ENCODE results near the gene WIPI1. TPM values are rescaled to one million over a fixed set of nuclear protein-coding genes. Genes with fewer than 3 reads are reported as not detected.
A peak's percentile ranks its signal among the peaks of the same experiment; 100 is the strongest.

The WIPI1 gene
- total and polyA plus RNA-seq, 2 of the 13 experiments (the other 11 are each of a cell fraction or from before 2014, with no cell fraction given) = 29.4 to 141 TPM

- TF ChIP-seq ZBTB49 (CRISPR knock-in tag; IDR thresholded peaks at IDR 0.05; ENCODE audit: borderline replicate concordance) (no peak), ZBED4 (CRISPR knock-in tag; IDR thresholded peaks at IDR 0.05; ENCODE audit: borderline replicate concordance) (peak; percentile 48; the same call in 1 of the 2 replicates), KDM5A (IDR thresholded peaks at IDR 0.05; ENCODE audit: borderline replicate concordance, low read length) (no peak), ZFP36L1 (CRISPR knock-in tag; IDR thresholded peaks at IDR 0.05) (no peak; the same call in 1 of the 2 replicates), ZNF329 (CRISPR knock-in tag; IDR thresholded peaks at IDR 0.05; ENCODE audit: low read depth) (no peak), IRX3 (CRISPR knock-in tag; IDR thresholded peaks at IDR 0.05; ENCODE audit: borderline replicate concordance, low read depth) (no peak), NAIF1 (CRISPR knock-in tag; IDR thresholded peaks at IDR 0.05; ENCODE audit: borderline replicate concordance) (no peak), CBX2 (IDR thresholded peaks at IDR 0.05; ENCODE audit: low read depth, low read length) (no peak), CBX2 (CRISPR knock-in tag; IDR thresholded peaks at IDR 0.05; ENCODE audit: low read depth) (no peak), ZNF484 (CRISPR knock-in tag; IDR thresholded peaks at IDR 0.05; ENCODE audit: borderline replicate concordance, low read depth) (no peak), TCF7L2 (IDR thresholded peaks at IDR 0.05; ENCODE audit: low read depth, low read length) (no peak)
- TF ChIP-seq, protein P1, sequence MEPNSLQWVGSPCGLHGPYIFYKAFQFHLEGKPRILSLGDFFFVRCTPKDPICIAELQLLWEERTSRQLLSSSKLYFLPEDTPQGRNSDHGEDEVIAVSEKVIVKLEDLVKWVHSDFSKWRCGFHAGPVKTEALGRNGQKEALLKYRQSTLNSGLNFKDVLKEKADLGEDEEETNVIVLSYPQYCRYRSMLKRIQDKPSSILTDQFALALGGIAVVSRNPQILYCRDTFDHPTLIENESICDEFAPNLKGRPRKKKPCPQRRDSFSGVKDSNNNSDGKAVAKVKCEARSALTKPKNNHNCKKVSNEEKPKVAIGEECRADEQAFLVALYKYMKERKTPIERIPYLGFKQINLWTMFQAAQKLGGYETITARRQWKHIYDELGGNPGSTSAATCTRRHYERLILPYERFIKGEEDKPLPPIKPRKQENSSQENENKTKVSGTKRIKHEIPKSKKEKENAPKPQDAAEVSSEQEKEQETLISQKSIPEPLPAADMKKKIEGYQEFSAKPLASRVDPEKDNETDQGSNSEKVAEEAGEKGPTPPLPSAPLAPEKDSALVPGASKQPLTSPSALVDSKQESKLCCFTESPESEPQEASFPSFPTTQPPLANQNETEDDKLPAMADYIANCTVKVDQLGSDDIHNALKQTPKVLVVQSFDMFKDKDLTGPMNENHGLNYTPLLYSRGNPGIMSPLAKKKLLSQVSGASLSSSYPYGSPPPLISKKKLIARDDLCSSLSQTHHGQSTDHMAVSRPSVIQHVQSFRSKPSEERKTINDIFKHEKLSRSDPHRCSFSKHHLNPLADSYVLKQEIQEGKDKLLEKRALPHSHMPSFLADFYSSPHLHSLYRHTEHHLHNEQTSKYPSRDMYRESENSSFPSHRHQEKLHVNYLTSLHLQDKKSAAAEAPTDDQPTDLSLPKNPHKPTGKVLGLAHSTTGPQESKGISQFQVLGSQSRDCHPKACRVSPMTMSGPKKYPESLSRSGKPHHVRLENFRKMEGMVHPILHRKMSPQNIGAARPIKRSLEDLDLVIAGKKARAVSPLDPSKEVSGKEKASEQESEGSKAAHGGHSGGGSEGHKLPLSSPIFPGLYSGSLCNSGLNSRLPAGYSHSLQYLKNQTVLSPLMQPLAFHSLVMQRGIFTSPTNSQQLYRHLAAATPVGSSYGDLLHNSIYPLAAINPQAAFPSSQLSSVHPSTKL (CRISPR knock-in tag; IDR thresholded peaks at IDR 0.05) = peak; percentile 87
- TF ChIP-seq, protein P2, sequence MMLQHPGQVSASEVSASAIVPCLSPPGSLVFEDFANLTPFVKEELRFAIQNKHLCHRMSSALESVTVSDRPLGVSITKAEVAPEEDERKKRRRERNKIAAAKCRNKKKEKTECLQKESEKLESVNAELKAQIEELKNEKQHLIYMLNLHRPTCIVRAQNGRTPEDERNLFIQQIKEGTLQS (CRISPR knock-in tag; IDR thresholded peaks at IDR 0.05) = no peak
- TF ChIP-seq, protein P3, sequence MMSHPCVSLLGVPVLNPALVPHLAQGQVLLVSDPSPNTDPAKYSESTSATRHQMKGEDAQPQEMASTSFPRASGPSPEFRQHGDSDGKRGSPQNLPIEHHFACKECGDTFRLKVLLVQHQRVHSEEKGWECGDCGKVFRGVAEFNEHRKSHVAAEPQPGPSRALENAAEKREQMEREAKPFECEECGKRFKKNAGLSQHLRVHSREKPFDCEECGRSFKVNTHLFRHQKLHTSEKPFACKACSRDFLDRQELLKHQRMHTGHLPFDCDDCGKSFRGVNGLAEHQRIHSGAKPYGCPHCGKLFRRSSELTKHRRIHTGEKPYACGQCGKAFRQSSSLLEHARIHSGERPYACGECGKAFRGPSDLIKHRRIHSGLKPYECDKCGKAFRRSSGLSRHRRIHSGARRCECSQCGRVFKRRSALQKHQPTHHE (CRISPR knock-in tag; IDR thresholded peaks at IDR 0.05; ENCODE audit: borderline replicate concordance) = no peak
These were observed 65.6 kb downstream of the WIPI1 start (continued) for GRCh38 chr17:68391561-68392268.

All from HepG2 (cell line).